H1 (cell line): ENCODE results near the gene RFX3. TPM values are rescaled to one million over a fixed set of nuclear protein-coding genes. Genes with fewer than 3 reads are reported as not detected.

Experiments
- CTCF ChIA-PET: fragments of 300-600 bp; sonication (Branson Sonifier 250); formaldehyde crosslinking; loops from one replicate; lab custom pipeline; 2021; ENCODE audit not compliant: partially characterized antibody; lab: Charles Lee
- POLR2A ChIA-PET: fragments of 300-600 bp; sonication (Branson Sonifier 250); formaldehyde crosslinking; loops from one replicate; lab custom pipeline; 2021; ENCODE audit warnings: inconsistent platforms; ENCODE audit not compliant: partially characterized antibody; lab: Charles Lee
- DNase-seq, 2 experiments: peaks; one replicate each; pipeline versions ENCODE4 v3.0.0 to v3.0.0-alpha.2; 2010 to 2022; ENCODE audit warnings: low spot score in 2 of 2, low read depth in 1 of 2, mixed read lengths in 1 of 2
- FAIRE-seq: peaks from 2 replicates; lab custom pipeline; 2011; peaks lifted over from hg19 to GRCh38; lab: Jason Lieb, UNC
- H2AFZ ChIP-seq: 2 replicates; pipeline ENCODE4 v1.8.1; 2012; ENCODE audit warnings: low read length, inconsistent platforms
- H2AK5ac ChIP-seq: 2 replicates; pipeline ENCODE4 v1.6.1; 2013; ENCODE audit warnings: low read depth, low read length
- H2BK120ac ChIP-seq: replicated peaks from 2 replicates; pipeline ENCODE3; 2013; ENCODE audit warnings: low read depth, low read length, inconsistent platforms
- H2BK12ac ChIP-seq: 2 replicates; pipeline ENCODE4 v1.6.1; 2013; ENCODE audit warnings: low read depth, low read length
- H2BK15ac ChIP-seq: 2 replicates; pipeline ENCODE4 v1.6.1; 2013; ENCODE audit warnings: low read length
- H2BK20ac ChIP-seq: 2 replicates; pipeline ENCODE4 v1.6.1; 2013; ENCODE audit warnings: low read length
- H2BK5ac ChIP-seq: 2 replicates; pipeline ENCODE4 v1.6.1; 2013; ENCODE audit warnings: low read depth, low read length
- H3K14ac ChIP-seq: 2 replicates; pipeline ENCODE4 v1.6.1; 2013; ENCODE audit warnings: inconsistent platforms; ENCODE audit not compliant: insufficient read length
- H3K18ac ChIP-seq: 2 replicates; pipeline ENCODE4 v1.6.1; 2013; ENCODE audit warnings: low read length; ENCODE audit errors: extremely low read depth
- H3K23ac ChIP-seq: 2 replicates; pipeline ENCODE4 v1.6.1; 2013; ENCODE audit warnings: inconsistent platforms; ENCODE audit not compliant: insufficient read length
- H3K23me2 ChIP-seq: 2 replicates; pipeline ENCODE4 v1.6.1; 2013; ENCODE audit warnings: low read depth, low read length
- H3K27ac ChIP-seq: 2 replicates; pipeline ENCODE4 v1.6.1; 2011; ENCODE audit warnings: low read depth, low read length, inconsistent platforms
- H3K27me3 ChIP-seq, 4 experiments: replicated peaks in 1 of 4; 1 replicate in 1 of 4; 2 replicates in 3 of 4; pipeline versions ENCODE4 v1.6.1 to v1.8.1; 2011 to 2013; ENCODE audit warnings: low read length in 3 of 4, mild to moderate bottlenecking in 3 of 4, inconsistent platforms in 2 of 4, mixed read lengths in 2 of 4, moderate library complexity in 1 of 4; ENCODE audit not compliant: control insufficient read depth in 3 of 4, insufficient read depth in 3 of 4; ENCODE audit errors: extremely low read depth in 1 of 4
- H3K36me3 ChIP-seq, 4 experiments: 2 replicates each; pipeline versions ENCODE4 v1.6.1 to v1.8.1; 2011 to 2013; ENCODE audit warnings: mild to moderate bottlenecking in 4 of 4, low read length in 3 of 4, moderate library complexity in 2 of 4, control low read depth in 1 of 4, inconsistent platforms in 1 of 4; ENCODE audit not compliant: insufficient read depth in 4 of 4, control insufficient read depth in 2 of 4
- H3K4ac ChIP-seq: replicated peaks from 2 replicates; pipeline ENCODE3; 2013; ENCODE audit warnings: low read length, low read depth, mixed read lengths, inconsistent platforms; ENCODE audit not compliant: insufficient read length
- H3K4me1 ChIP-seq, 4 experiments: replicated peaks in 1 of 4; 1 replicate in 1 of 4; 2 replicates in 3 of 4; pipeline versions ENCODE4 v1.6.1 to v1.8.1; 2011 to 2013; ENCODE audit warnings: low read length in 3 of 4, inconsistent platforms in 2 of 4, mixed read lengths in 1 of 4; ENCODE audit not compliant: insufficient read depth in 4 of 4, control insufficient read depth in 3 of 4
- H3K4me2 ChIP-seq, 2 experiments: 2 replicates each; pipeline versions ENCODE4 v1.6.1 to v1.8.1; 2011 to 2013; ENCODE audit warnings: low read depth in 2 of 2, low read length in 2 of 2, control low read depth in 1 of 2, inconsistent platforms in 1 of 2, mild to moderate bottlenecking in 1 of 2; ENCODE audit not compliant: insufficient read depth in 1 of 2
- H3K4me3 ChIP-seq, 4 experiments: fragments of 200-600, 300-600 bp in 1 of 4; sonication (generic), shearing (Covaris generic), sonication (Bioruptor Twin) in 1 of 4; 2 replicates each; pipeline versions ENCODE4 v1.5.1 to v1.8.1; 2011 to 2016; ENCODE audit warnings: low read length in 4 of 4, low read depth in 3 of 4, control low read depth in 2 of 4, inconsistent platforms in 2 of 4, mild to moderate bottlenecking in 2 of 4, mixed read lengths in 1 of 4, moderate library complexity in 1 of 4; ENCODE audit not compliant: insufficient read depth in 2 of 4; ENCODE audit errors: extremely low read depth in 1 of 4
- H3K56ac ChIP-seq: replicated peaks from 2 replicates; pipeline ENCODE3; 2013; ENCODE audit warnings: low read depth, mild to moderate bottlenecking, mixed read lengths, low read length, inconsistent platforms; ENCODE audit not compliant: insufficient read length
- H3K79me1 ChIP-seq: 2 replicates; pipeline ENCODE4 v1.6.1; 2013; ENCODE audit warnings: low read depth, low read length, control low read depth
- H3K79me2 ChIP-seq, 2 experiments: 2 replicates each; pipeline versions ENCODE4 v1.6.1 to v1.8.1; 2012 to 2013; ENCODE audit warnings: low read length in 2 of 2, mild to moderate bottlenecking in 2 of 2, inconsistent platforms in 1 of 2; ENCODE audit not compliant: insufficient read depth in 2 of 2, control insufficient read depth in 1 of 2
- H3K9ac ChIP-seq, 4 experiments: replicated peaks in 1 of 4; 1 replicate in 1 of 4; 2 replicates in 3 of 4; pipeline versions ENCODE4 v1.6.1 to v1.8.1; 2011 to 2013; ENCODE audit warnings: low read depth in 3 of 4, low read length in 3 of 4, control low read depth in 2 of 4, mild to moderate bottlenecking in 2 of 4, moderate library complexity in 2 of 4, inconsistent platforms in 1 of 4; ENCODE audit errors: extremely low read depth in 1 of 4
- H3K9me3 ChIP-seq, 2 experiments: 2 replicates each; pipeline versions ENCODE4 v1.6.1 to v1.8.1; 2012 to 2013; ENCODE audit warnings: mild to moderate bottlenecking in 2 of 2, moderate library complexity in 2 of 2, control low read depth in 1 of 2, inconsistent platforms in 1 of 2, low read depth in 1 of 2, low read length in 1 of 2, mixed read lengths in 1 of 2; ENCODE audit not compliant: insufficient read depth in 2 of 2
- H4K20me1 ChIP-seq, 2 experiments: replicated peaks in 1 of 2; 2 replicates each; pipeline versions ENCODE3 to v1.8.1; 2011 to 2013; ENCODE audit warnings: inconsistent platforms in 2 of 2, low read length in 2 of 2, mild to moderate bottlenecking in 1 of 2; ENCODE audit not compliant: insufficient read depth in 2 of 2, control insufficient read depth in 1 of 2
- H4K5ac ChIP-seq: 2 replicates; pipeline ENCODE4 v1.6.1; 2013; ENCODE audit warnings: low read length, low read depth, mixed read lengths, inconsistent platforms; ENCODE audit not compliant: insufficient read length
- H4K8ac ChIP-seq: 2 replicates; pipeline ENCODE4 v1.8.0; 2013; ENCODE audit warnings: mild to moderate bottlenecking, moderate library complexity, low read length, inconsistent platforms; ENCODE audit not compliant: insufficient read depth; ENCODE audit errors: extremely low read depth
- H4K91ac ChIP-seq: replicated peaks from 2 replicates; pipeline ENCODE3; 2013; ENCODE audit warnings: low read length, mixed read lengths, inconsistent platforms; ENCODE audit not compliant: insufficient read length
- CREB1 ChIP-seq: IDR thresholded peaks from 2 replicates; pipeline ENCODE4 v1.6.1; 2012; ENCODE audit warnings: inconsistent platforms
- WGBS, 2 experiments: shearing (Covaris generic) in 1 of 2; methylation state at CpG; one replicate each; pipeline versions ENCODE4 v1.1.6 to v1.1.7; 2013 to 2015; ENCODE audit warnings: low lambda C conversion rate in 2 of 2, mixed read lengths in 2 of 2, inconsistent platforms in 1 of 2, low coverage in 1 of 2, missing lambda C conversion rate in 1 of 2; ENCODE audit not compliant: insufficient replicate concordance in 2 of 2, insufficient coverage in 1 of 2, insufficient read length in 1 of 2; ENCODE audit errors: extremely low coverage in 1 of 2, missing lambda C conversion rate in 1 of 2; 5-methylcytosine and 5-hydroxymethylcytosine counted together
- polyA plus RNA-seq, 7 experiments: library from polyadenylated mRNA; depleted of rRNA in 3 of 7; stranded (reverse) in 5 of 7; unstranded in 2 of 7; fragments of >200 nt in 5 of 7; fragments of 200-250 nt in 2 of 7; gene quantifications; 1 replicate in 5 of 7; 2 replicates in 1 of 7; 4 replicates in 1 of 7; pipeline versions ENCODE4 v1.2.1 to v1.2.3, GENCODE V29; 2011 to 2013; ENCODE audit warnings: missing spikeins in 2 of 7, mixed read lengths in 2 of 7
- total RNA-seq: library from RNA; stranded (reverse); fragmentation: NEBNext Ultra II Directional; extraction: Animal tissue kit (Norgen Biotek cat#: 25700); gene quantifications from 2 replicates; pipeline ENCODE4 v1.2.1, GENCODE V29; 2021
- TF ChIP-seq, protein P1 (sequence below), 3 experiments: IDR thresholded peaks; 1 replicate in 2 of 3; 2 replicates in 1 of 3; pipeline versions ENCODE4 v1.5.1 to v1.6.1; 2011; ENCODE audit warnings: low read length in 3 of 3, mild to moderate bottlenecking in 3 of 3, inconsistent platforms in 2 of 3, low read depth in 1 of 3, moderate library complexity in 1 of 3; ENCODE audit not compliant: insufficient read depth in 1 of 3; ENCODE audit errors: control extremely low read depth in 1 of 3

Gene RFX3
- total and polyA plus RNA-seq, 2 of the 8 experiments (the other 6 are each of a cell fraction or from before 2014, with no cell fraction given) = 4.9 to 22.6 TPM

DNA sequence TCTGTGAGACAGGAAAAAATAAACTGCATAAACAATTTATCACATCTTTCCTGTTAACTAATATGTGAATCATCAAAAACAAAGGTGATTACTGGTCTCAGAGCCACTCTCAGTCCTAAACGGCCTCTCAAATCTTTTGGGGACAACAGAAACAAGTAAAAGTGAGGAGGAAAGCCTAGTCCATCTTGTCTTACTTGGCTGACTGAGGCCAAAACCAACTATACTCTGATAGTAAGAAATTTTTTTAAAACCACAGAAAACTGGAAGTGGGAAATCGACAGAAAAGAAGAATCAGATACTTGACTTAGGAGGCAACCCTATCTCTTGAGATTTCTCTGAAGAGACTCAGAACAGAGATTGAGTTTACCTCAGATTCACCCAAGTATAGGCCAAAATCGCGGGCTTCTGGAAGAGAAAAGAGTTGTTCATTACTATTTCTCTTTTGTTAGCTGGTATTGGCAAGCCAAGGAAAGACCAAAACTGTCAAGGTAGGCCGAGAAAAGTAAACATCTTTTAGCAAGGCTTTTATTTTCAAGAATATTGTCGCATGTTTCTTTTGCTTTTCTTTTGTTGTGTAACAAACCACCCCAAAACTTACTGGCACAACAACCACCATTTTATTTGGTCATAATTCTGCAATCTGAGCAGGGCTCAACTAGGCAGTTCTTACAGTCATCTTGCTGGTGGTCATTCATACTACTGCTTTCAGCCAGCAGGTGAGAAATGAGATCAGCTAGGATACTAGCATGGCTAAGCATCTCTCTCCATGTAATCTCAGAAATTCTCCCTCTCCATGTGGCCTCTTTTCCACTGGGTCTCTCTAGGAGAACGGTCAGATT is 46.1 kb downstream of the RFX3 start:
- Histone ChIP-seq H3K36me3 (peaks cover 0 to 2% (median 0%) of the 10 kb centered on the region in 4 experiments; a peak in 1 of 8 replicates), H4K91ac (no peak overlapping the region), H3K56ac (no peak overlapping the region), H3K23ac (no peak overlapping the region), H4K5ac (no peak overlapping the region), H2BK12ac (no peak overlapping the region), H4K20me1 (no peaks in the 10 kb centered on the region), H4K8ac (no peak overlapping the region), H2BK5ac (no peak overlapping the region)
- no peak for TF ChIP-seq CREB1
- TF ChIP-seq, protein P1, sequence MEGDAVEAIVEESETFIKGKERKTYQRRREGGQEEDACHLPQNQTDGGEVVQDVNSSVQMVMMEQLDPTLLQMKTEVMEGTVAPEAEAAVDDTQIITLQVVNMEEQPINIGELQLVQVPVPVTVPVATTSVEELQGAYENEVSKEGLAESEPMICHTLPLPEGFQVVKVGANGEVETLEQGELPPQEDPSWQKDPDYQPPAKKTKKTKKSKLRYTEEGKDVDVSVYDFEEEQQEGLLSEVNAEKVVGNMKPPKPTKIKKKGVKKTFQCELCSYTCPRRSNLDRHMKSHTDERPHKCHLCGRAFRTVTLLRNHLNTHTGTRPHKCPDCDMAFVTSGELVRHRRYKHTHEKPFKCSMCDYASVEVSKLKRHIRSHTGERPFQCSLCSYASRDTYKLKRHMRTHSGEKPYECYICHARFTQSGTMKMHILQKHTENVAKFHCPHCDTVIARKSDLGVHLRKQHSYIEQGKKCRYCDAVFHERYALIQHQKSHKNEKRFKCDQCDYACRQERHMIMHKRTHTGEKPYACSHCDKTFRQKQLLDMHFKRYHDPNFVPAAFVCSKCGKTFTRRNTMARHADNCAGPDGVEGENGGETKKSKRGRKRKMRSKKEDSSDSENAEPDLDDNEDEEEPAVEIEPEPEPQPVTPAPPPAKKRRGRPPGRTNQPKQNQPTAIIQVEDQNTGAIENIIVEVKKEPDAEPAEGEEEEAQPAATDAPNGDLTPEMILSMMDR (IDR thresholded peaks at IDR 0.05; ENCODE audit: control extremely low read depth in 1 of 3, insufficient read depth in 1 of 3, low read depth in 1 of 3, low read length in 3 of 3) = peak in 1 of 3 experiments; percentile 12; a peak in 1 of 4 replicates
- TF ChIP-seq, all 59 proteins: peak for 1
- Histone ChIP-seq H3K79me2 (0 out of 4 replicates have a peak, but pooled peaks cover 0 to under 1% of the 10 kb centered on the region in 2 experiments), H3K4ac (no peak overlapping the region), H3K27ac (no peak overlapping the region), H2AFZ (no peak overlapping the region), H3K23me2 (no peaks in the 10 kb centered on the region), H3K4me1 (peaks cover 0 to 10% (median 6%) of the 10 kb centered on the region in 4 experiments; a peak in 4 of 7 replicates), H3K79me1 (0 out of 2 replicates have a peak, but pooled peaks cover 2% of the 10 kb centered on the region), H3K9ac (no peak overlapping the region), H3K18ac (no peak overlapping the region), H3K4me3 (no peak overlapping the region), H3K27me3 (no peaks in the 10 kb centered on the region), H2AK5ac (no peak overlapping the region), H2BK120ac (no peak overlapping the region), H2BK15ac (no peak overlapping the region), H3K4me2 (no peak overlapping the region), H2BK20ac (no peak overlapping the region), H3K14ac (no peak overlapping the region), H3K9me3 (no peaks in the 10 kb centered on the region)
- 85% methylated on average over 7 of the region's 7 CpGs; no CpG with 5 or more reads in 1 of the 2 experiments for WGBS, 2 experiments
- CTCF ChIA-PET = interaction anchor here (0.6 to 2.0 kb wide), 3 partner anchors 12 to 239 kb away, joined by 3 to 10 read pairs (median 4); no protein-coding TSS in a partner anchor
- DNase-seq = no peak
- peak; percentile 70 for FAIRE-seq
- POLR2A ChIA-PET = interaction anchor here (1.5 kb wide), 1 partner anchor 47 kb away, joined by 4 read pairs; no protein-coding TSS in a partner anchor
